Measurements from ENCODE around the gene RPSA.

RPSA gene

GRCh38 chr3:39405687-39406367, 693 bp upstream of the RPSA start:
- in situ Hi-C loops (cut with MboI; ENCODE audit: low pct_unique_long_range_greater_than_20kb, low sequenced_read_pairs, unreplicated experiment) = no loop called here
- no peak for TF ChIP-seq CTCF (IDR thresholded peaks at IDR 0.05; ENCODE audit: extremely low read depth, insufficient read depth, missing control alignments)
- DNase-seq (ENCODE audit: low spot score) = no peak

GRCh38 chr3:39407259-39407629, 724 bp downstream of the RPSA start:
- DNase-seq (ENCODE audit: low spot score) = no peak
- TF ChIP-seq CTCF (IDR thresholded peaks at IDR 0.05; ENCODE audit: extremely low read depth, insufficient read depth, missing control alignments) = no peak
- in situ Hi-C loops (cut with MboI; ENCODE audit: low pct_unique_long_range_greater_than_20kb, low sequenced_read_pairs, unreplicated experiment) = no loop called here

GRCh38 chr3:39407773-39408492, 1.4 kb downstream of the RPSA start:
- TF ChIP-seq CTCF (IDR thresholded peaks at IDR 0.05; ENCODE audit: extremely low read depth, insufficient read depth, missing control alignments) = no peak
- no peak for DNase-seq (ENCODE audit: low spot score)
- in situ Hi-C loops (cut with MboI; ENCODE audit: low pct_unique_long_range_greater_than_20kb, low sequenced_read_pairs, unreplicated experiment) = no loop called here

- no peak for TF ChIP-seq CTCF (IDR thresholded peaks at IDR 0.05; ENCODE audit: extremely low read depth, insufficient read depth, missing control alignments)
- no peak for DNase-seq (ENCODE audit: low spot score)
- in situ Hi-C loops (cut with MboI; ENCODE audit: low pct_unique_long_range_greater_than_20kb, low sequenced_read_pairs, unreplicated experiment) = no loop called here
These were observed 2.2 kb downstream of the RPSA start for GRCh38 chr3:39408493-39409372.

GRCh38 chr3:39409514-39410136, 3.1 kb downstream of the RPSA start:
- no peak for TF ChIP-seq CTCF (IDR thresholded peaks at IDR 0.05; ENCODE audit: extremely low read depth, insufficient read depth, missing control alignments)
- no peak for DNase-seq (ENCODE audit: low spot score)
- in situ Hi-C loops (cut with MboI; ENCODE audit: low pct_unique_long_range_greater_than_20kb, low sequenced_read_pairs, unreplicated experiment) = no loop called here

- no peak for TF ChIP-seq CTCF (IDR thresholded peaks at IDR 0.05; ENCODE audit: extremely low read depth, insufficient read depth, missing control alignments)
- in situ Hi-C loops (cut with MboI; ENCODE audit: low pct_unique_long_range_greater_than_20kb, low sequenced_read_pairs, unreplicated experiment) = no loop called here
- no peak for DNase-seq (ENCODE audit: low spot score)
These were observed 4.4 kb downstream of the RPSA start for GRCh38 chr3:39410893-39411292.

All from GM13977 (cell line).